Keratinocyte (primary cell): ENCODE results near the gene BBS9. TPM values are rescaled to one million over a fixed set of nuclear protein-coding genes. Genes with fewer than 3 reads are reported as not detected.

ENCODE experiments used
- DNase-seq: peaks from one replicate; pipeline ENCODE4 v3.0.0-alpha.2; 2011; ENCODE audit warnings: low read depth, missing footprints, low spot score
- FAIRE-seq: peaks from 2 replicates; lab custom pipeline; 2011; peaks lifted over from hg19 to GRCh38; lab: Jason Lieb, UNC
- H2AFZ ChIP-seq: 2 replicates; pipeline ENCODE4 v1.6.0; 2012; ENCODE audit warnings: low read length, control low read depth, inconsistent platforms; ENCODE audit not compliant: control insufficient read depth
- H3K27ac ChIP-seq: 2 replicates; pipeline ENCODE4 v1.5.1; 2011; ENCODE audit warnings: low read length; ENCODE audit not compliant: control insufficient read depth, insufficient read depth
- H3K27me3 ChIP-seq: 3 replicates; pipeline ENCODE4 v1.6.0; 2011; ENCODE audit warnings: low read length; ENCODE audit not compliant: control insufficient read depth, insufficient read depth; ENCODE audit errors: extremely low read depth
- H3K36me3 ChIP-seq, 2 experiments: 2 replicates in 1 of 2; 3 replicates in 1 of 2; pipeline ENCODE4 v1.5.1; 2011; ENCODE audit warnings: low read length in 2 of 2, mild to moderate bottlenecking in 1 of 2; ENCODE audit not compliant: control insufficient read depth in 2 of 2, insufficient read depth in 2 of 2; ENCODE audit errors: extremely low read depth in 1 of 2
- H3K4me1 ChIP-seq: 3 replicates; pipeline ENCODE4 v1.5.1; 2011; ENCODE audit warnings: low read length; ENCODE audit not compliant: control insufficient read depth, insufficient read depth; ENCODE audit errors: extremely low read depth
- H3K4me2 ChIP-seq: 3 replicates; pipeline ENCODE4 v1.6.0; 2011; ENCODE audit warnings: low read depth, low read length; ENCODE audit not compliant: control insufficient read depth, insufficient read depth; ENCODE audit errors: extremely low read depth
- H3K4me3 ChIP-seq, 3 experiments: fragments of 200-600 bp in 1 of 3; sonication (generic) in 1 of 3; 2 replicates in 2 of 3; 3 replicates in 1 of 3; pipeline ENCODE4 v1.5.1; 2011 to 2016; ENCODE audit warnings: low read length in 3 of 3, mild to moderate bottlenecking in 3 of 3, control low read depth in 2 of 3, inconsistent platforms in 1 of 3, low read depth in 1 of 3, mixed read lengths in 1 of 3, mixed run types in 1 of 3, moderate library complexity in 1 of 3; ENCODE audit not compliant: control insufficient read depth in 2 of 3, insufficient read depth in 2 of 3; ENCODE audit errors: extremely low read depth in 1 of 3
- H3K79me2 ChIP-seq: 2 replicates; pipeline ENCODE4 v1.6.0; 2012; ENCODE audit warnings: low read length; ENCODE audit not compliant: control insufficient read depth, insufficient read depth
- H3K9ac ChIP-seq: 3 replicates; pipeline ENCODE4 v1.6.0; 2011; ENCODE audit warnings: low read length; ENCODE audit not compliant: control insufficient read depth, insufficient read depth; ENCODE audit errors: extremely low read depth
- H3K9me1 ChIP-seq: 3 replicates; pipeline ENCODE4 v1.6.0; 2011; ENCODE audit warnings: low read length; ENCODE audit not compliant: control insufficient read depth, insufficient read depth; ENCODE audit errors: extremely low read depth
- H3K9me3 ChIP-seq: 2 replicates; pipeline ENCODE4 v1.5.1; 2012; ENCODE audit warnings: low read depth, low read length; ENCODE audit not compliant: control insufficient read depth
- H4K20me1 ChIP-seq: 3 replicates; pipeline ENCODE4 v1.6.0; 2011; ENCODE audit warnings: low read length; ENCODE audit not compliant: control insufficient read depth, insufficient read depth; ENCODE audit errors: extremely low read depth
- CTCF ChIP-seq, 3 experiments: IDR thresholded peaks in 1 of 3; conservative IDR thresholded peaks in 1 of 3; optimal IDR thresholded peaks in 1 of 3; 2 replicates in 2 of 3; 3 replicates in 1 of 3; pipeline versions ENCODE3 to v1.5.1; 2011; ENCODE audit warnings: low read length in 3 of 3, mild to moderate bottlenecking in 3 of 3, moderate library complexity in 2 of 3, control low read depth in 1 of 3, inconsistent platforms in 1 of 3; ENCODE audit not compliant: insufficient read depth in 2 of 3; ENCODE audit errors: extremely low read depth in 1 of 3
- EZH2 ChIP-seq: IDR thresholded peaks from one replicate; pipeline ENCODE4 v1.6.1; 2012; ENCODE audit warnings: inconsistent platforms, mild to moderate bottlenecking, low read length, moderate library complexity
- dilution Hi-C: fragments of 300-500 bp; cut with MboI; formaldehyde crosslinking; loops from one replicate; pipeline ENCODE4 v1.7.0; 2020; ENCODE audit warnings: low sequenced_read_pairs; ENCODE audit not compliant: extremely low pct_ligation_motif_present
- polyA plus RNA-seq, 5 experiments: library from polyadenylated mRNA; depleted of rRNA in 3 of 5; stranded (reverse) in 3 of 5; stranded (forward) in 1 of 5; unstranded in 1 of 5; fragments of >200 nt; gene quantifications; 1 replicate in 1 of 5; 2 replicates in 3 of 5; 3 replicates in 1 of 5; pipeline versions ENCODE4 v1.2.1 to v1.2.3, GENCODE V29; 2011 to 2012; ENCODE audit warnings: missing spikeins in 2 of 5, low read depth in 1 of 5, low replicate concordance in 1 of 5

BBS9 gene
- polyA plus RNA-seq, 1 donor (not counting 4 experiments of a cell fraction or from before 2014, with no cell fraction given): 7.6 TPM

- no peaks in the 10 kb centered on the region for H3K9me3 ChIP-seq
- no peaks in the 10 kb centered on the region for H3K9me1 ChIP-seq
- no peaks in the 10 kb centered on the region for H3K27me3 ChIP-seq
- H3K4me2 ChIP-seq: no peak overlapping the region
- FAIRE-seq (no peak), DNase-seq (no peak)
- no peak for TF ChIP-seq EZH2
- TF ChIP-seq CTCF (optimal IDR thresholded peaks at IDR 0.05 in 1 of 3, IDR thresholded peaks at IDR 0.05 in 1 of 3, conservative IDR thresholded peaks at IDR 0.05 in 1 of 3; ENCODE audit: extremely low read depth in 1 of 3, insufficient read depth in 2 of 3, low read length in 3 of 3): no peak
- no peaks in the 10 kb centered on the region for H4K20me1 ChIP-seq
- H3K4me3 ChIP-seq: no peak overlapping the region
- H2AFZ ChIP-seq: no peak overlapping the region
- no peak overlapping the region for H3K27ac ChIP-seq
- no peaks in the 10 kb centered on the region for H3K36me3 ChIP-seq
- H3K4me1 ChIP-seq: no peaks in the 10 kb centered on the region
- no peaks in the 10 kb centered on the region for H3K79me2 ChIP-seq
- dilution Hi-C loops: no loop called here
- no peak overlapping the region for H3K9ac ChIP-seq
Observed at GRCh38 chr7:33193308-33193864, 64.0 kb downstream of the BBS9 start.

GRCh38 chr7:33195264-33195663 lies 65.9 kb downstream of the BBS9 start:
- Histone ChIP-seq H3K36me3 (no peaks in the 10 kb centered on the region), H3K9me1 (no peaks in the 10 kb centered on the region), H3K27ac (no peak overlapping the region), H3K9me3 (no peaks in the 10 kb centered on the region), H3K9ac (no peak overlapping the region), H4K20me1 (no peaks in the 10 kb centered on the region), H3K4me1 (no peaks in the 10 kb centered on the region), H3K27me3 (no peaks in the 10 kb centered on the region), H3K4me2 (no peak overlapping the region), H3K79me2 (no peaks in the 10 kb centered on the region), H2AFZ (no peak overlapping the region), H3K4me3 (no peak overlapping the region)
- DNase-seq: no peak
- FAIRE-seq: no peak
- TF ChIP-seq EZH2 (no peak), CTCF (optimal IDR thresholded peaks at IDR 0.05 in 1 of 3, IDR thresholded peaks at IDR 0.05 in 1 of 3, conservative IDR thresholded peaks at IDR 0.05 in 1 of 3; ENCODE audit: extremely low read depth in 1 of 3, insufficient read depth in 2 of 3, low read length in 3 of 3) (no peak)
- dilution Hi-C loops: no loop called here
